ENCODE measurements around the gene GXYLT2. TPM values are rescaled to one million over a fixed set of nuclear protein-coding genes. Genes with fewer than 3 reads are reported as not detected.
A peak's percentile ranks its signal among the peaks of the same experiment; 100 is the strongest.

The GXYLT2 gene
- total and polyA plus RNA-seq, 7 donors: 0.04 to 5.9 (median 0.84) TPM

DNA sequence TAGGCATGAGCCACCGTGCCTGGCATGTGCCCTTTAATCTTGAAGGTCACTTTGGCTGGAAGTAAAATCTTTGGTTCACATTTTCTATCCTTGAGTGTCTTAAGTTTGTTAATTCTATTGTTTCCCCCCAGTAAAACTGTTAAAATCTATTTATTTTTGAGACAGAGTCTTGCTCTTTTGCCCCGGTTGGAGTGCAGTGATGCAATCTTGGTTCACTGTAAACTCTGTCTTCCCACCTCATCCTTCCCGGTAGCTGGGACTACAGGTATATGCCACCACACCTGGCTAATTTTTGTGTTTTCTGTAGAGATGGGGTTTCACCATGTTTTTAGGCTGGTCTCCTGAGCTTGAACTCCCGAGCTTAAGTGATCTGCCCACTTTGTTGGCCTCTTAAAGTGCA is 116.5 kb downstream of the GXYLT2 start:
- TF ChIP-seq, protein P1, sequence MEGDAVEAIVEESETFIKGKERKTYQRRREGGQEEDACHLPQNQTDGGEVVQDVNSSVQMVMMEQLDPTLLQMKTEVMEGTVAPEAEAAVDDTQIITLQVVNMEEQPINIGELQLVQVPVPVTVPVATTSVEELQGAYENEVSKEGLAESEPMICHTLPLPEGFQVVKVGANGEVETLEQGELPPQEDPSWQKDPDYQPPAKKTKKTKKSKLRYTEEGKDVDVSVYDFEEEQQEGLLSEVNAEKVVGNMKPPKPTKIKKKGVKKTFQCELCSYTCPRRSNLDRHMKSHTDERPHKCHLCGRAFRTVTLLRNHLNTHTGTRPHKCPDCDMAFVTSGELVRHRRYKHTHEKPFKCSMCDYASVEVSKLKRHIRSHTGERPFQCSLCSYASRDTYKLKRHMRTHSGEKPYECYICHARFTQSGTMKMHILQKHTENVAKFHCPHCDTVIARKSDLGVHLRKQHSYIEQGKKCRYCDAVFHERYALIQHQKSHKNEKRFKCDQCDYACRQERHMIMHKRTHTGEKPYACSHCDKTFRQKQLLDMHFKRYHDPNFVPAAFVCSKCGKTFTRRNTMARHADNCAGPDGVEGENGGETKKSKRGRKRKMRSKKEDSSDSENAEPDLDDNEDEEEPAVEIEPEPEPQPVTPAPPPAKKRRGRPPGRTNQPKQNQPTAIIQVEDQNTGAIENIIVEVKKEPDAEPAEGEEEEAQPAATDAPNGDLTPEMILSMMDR (IDR thresholded peaks at IDR 0.05): no peak
- ATAC-seq: no peak
- Histone ChIP-seq H3K9me3 (no peaks in the 10 kb centered on the region), H3K27me3 (ENCODE audit: insufficient read depth in 3 of 3, low read length in 2 of 3) (no peaks in the 10 kb centered on the region), H3K27ac (no peak overlapping the region), H3K36me3 (ENCODE audit: insufficient read depth in 1 of 2, low read depth in 1 of 2) (peaks cover 0 to 39% of the 10 kb centered on the region in 2 donors), H3K4me1 (peaks cover 51% of the 10 kb centered on the region), H3K4me3 (no peak overlapping the region)
- DNase-seq: no peak
- WGBS, 3 donors: 71 to 78% (median 71%) methylated on average over 4 of the region's 4 CpGs
- intact Hi-C loops (cut with DNase I): loop anchor here (5.0 kb wide), 2 partner anchors 43 to 48 kb away; no protein-coding TSS in a partner anchor

DNA sequence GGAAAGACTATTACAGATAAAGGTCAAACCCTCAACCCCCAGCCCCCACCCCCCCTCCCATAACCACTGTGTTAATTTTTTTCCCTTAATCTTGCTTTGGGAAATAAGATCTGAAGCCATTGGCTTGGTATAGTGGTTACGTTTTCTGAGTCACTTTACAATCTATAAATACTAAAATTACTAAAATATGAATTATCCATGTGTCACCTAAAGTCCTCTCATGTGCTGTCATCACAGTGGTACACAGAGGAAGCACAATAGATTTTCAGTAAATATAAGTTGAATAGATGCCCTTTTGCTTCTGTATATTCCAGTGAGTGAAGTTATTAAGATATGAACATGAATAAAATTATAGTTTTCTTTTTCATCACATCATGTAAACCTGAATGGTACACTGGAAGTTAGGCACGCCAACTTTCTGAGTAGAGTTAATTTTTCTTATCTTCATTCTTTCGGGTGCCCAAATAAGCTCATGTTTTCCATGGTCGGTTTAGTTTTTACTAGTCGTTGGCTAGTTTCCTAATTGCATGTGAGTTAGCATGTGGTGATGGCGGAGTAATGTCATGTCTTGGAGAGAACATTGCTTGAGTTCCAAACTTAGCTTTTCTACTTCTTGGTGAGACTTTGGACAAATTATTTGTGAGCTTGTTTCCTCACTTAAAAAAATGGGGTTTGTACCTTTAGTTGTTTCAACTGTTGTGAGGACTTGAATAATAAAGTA is 120.3 kb downstream of the GXYLT2 start:
- H3K36me3 ChIP-seq (ENCODE audit: insufficient read depth in 1 of 2, low read depth in 1 of 2): peaks cover 0 to 15% of the 10 kb centered on the region in 2 donors
- intact Hi-C loops (cut with DNase I): no loop called here
- WGBS, 3 donors: 41 to 55% (median 54%) methylated on average over 6 of the region's 6 CpGs
- ATAC-seq (peak in 3 of 4 donors; percentile 52 to 56 (median 55)), DNase-seq (no peak)
- peaks cover 43% of the 10 kb centered on the region for H3K4me1 ChIP-seq
- no peaks in the 10 kb centered on the region for H3K9me3 ChIP-seq
- TF ChIP-seq, protein P1 (IDR thresholded peaks at IDR 0.05): no peak
- no peak overlapping the region for H3K27ac ChIP-seq
- no peaks in the 10 kb centered on the region for H3K27me3 ChIP-seq (ENCODE audit: insufficient read depth in 3 of 3, low read length in 2 of 3)
- peak overlapping the region; percentile 10 for H3K4me3 ChIP-seq

GRCh38 chr3:73009008-73009407 is 121.2 kb downstream of the GXYLT2 start:
- ATAC-seq (no peak), DNase-seq (no peak)
- Histone ChIP-seq H3K4me3 (peak overlapping the region; percentile 10), H3K27ac (no peak overlapping the region), H3K36me3 (ENCODE audit: insufficient read depth in 1 of 2, low read depth in 1 of 2) (peaks cover 0 to 15% of the 10 kb centered on the region in 2 donors), H3K27me3 (ENCODE audit: insufficient read depth in 3 of 3, low read length in 2 of 3) (no peaks in the 10 kb centered on the region), H3K9me3 (no peaks in the 10 kb centered on the region), H3K4me1 (peaks cover 36% of the 10 kb centered on the region)
- intact Hi-C loops (cut with DNase I): no loop called here
- TF ChIP-seq, protein P1 (IDR thresholded peaks at IDR 0.05): no peak
- WGBS, 3 donors: 69 to 86% (median 73%) methylated on average over 4 of the region's 4 CpGs

- WGBS, 3 donors: 73 to 76% (median 75%) methylated on average over 3 of the region's 3 CpGs
- Histone ChIP-seq H3K27ac (no peak overlapping the region), H3K36me3 (ENCODE audit: insufficient read depth in 1 of 2, low read depth in 1 of 2) (peaks cover 0 to 15% of the 10 kb centered on the region in 2 donors), H3K4me1 (peaks cover 36% of the 10 kb centered on the region), H3K9me3 (no peaks in the 10 kb centered on the region), H3K4me3 (no peak overlapping the region), H3K27me3 (ENCODE audit: insufficient read depth in 3 of 3, low read length in 2 of 3) (no peaks in the 10 kb centered on the region)
- intact Hi-C loops (cut with DNase I): no loop called here
- ATAC-seq (no peak), DNase-seq (no peak)
- TF ChIP-seq, protein P1 (IDR thresholded peaks at IDR 0.05): no peak
Observed at GRCh38 chr3:73009750-73010149, 121.9 kb downstream of the GXYLT2 start.
